Colonic mucosa (tissue), 4 donors: ENCODE measurements around the gene MEI1. TPM values are rescaled to one million over a fixed set of nuclear protein-coding genes. Genes with fewer than 3 reads are reported as not detected.
"Not testable (repeated sequence)": the region's sequence is repeated elsewhere in the genome, so short reads cannot be mapped to it uniquely, and the experiment has no call there.

ENCODE experiments used
- DNase-seq: peaks from one replicate; pipeline ENCODE4 v3.0.0-alpha.2; 2020
- H3K27ac ChIP-seq: fragments of 200-600 bp; one replicate; pipeline ENCODE4 v1.8.0; 2021
- H3K27me3 ChIP-seq: fragments of 200-600 bp; one replicate; pipeline ENCODE4 v1.8.0; 2021
- H3K36me3 ChIP-seq: fragments of 200-600 bp; one replicate; pipeline ENCODE4 v1.8.0; 2021
- H3K4me1 ChIP-seq: fragments of 200-600 bp; one replicate; pipeline ENCODE4 v1.8.0; 2021; ENCODE audit warnings: mild to moderate bottlenecking
- H3K4me3 ChIP-seq: fragments of 200-600 bp; one replicate; pipeline ENCODE4 v1.8.0; 2021
- H3K9ac ChIP-seq, 2 donors: one replicate each; pipeline ENCODE4 v1.7.0; 2013; ENCODE audit warnings: control low read depth in 2 of 2, low read depth in 2 of 2, low read length in 2 of 2
- H3K9me3 ChIP-seq: fragments of 200-600 bp; one replicate; pipeline ENCODE4 v1.8.0; 2021
- intact Hi-C: fragments of 100-400 bp; cut with DNase I; formaldehyde crosslinking; loops from one replicate; pipeline ENCODE4 v1.14.1; 2022
- total RNA-seq, 2 donors: library from RNA; stranded (reverse); fragmentation: NEBNext Ultra II Directional in 1 of 2; extraction: Animal tissue kit (Norgen Biotek cat#: 25700) in 1 of 2; gene quantifications; one replicate each; pipeline ENCODE4 v1.2.1, GENCODE V29; 2021
- TF ChIP-seq, protein P1 (sequence below): fragments of 200-600 bp; IDR thresholded peaks from one replicate; pipeline ENCODE4 v1.8.0; 2022; ENCODE audit warnings: antibody characterized with exemption, mild to moderate bottlenecking
- donor health status: healthy.
- donor health status: DM: no; HTN: no; CAD: no.
- donor health status: DM: no; HTN: no; CAD: no.

Gene MEI1
- total RNA-seq, 2 donors from 2014 or later: 1.8 to 1.9 TPM

DNA sequence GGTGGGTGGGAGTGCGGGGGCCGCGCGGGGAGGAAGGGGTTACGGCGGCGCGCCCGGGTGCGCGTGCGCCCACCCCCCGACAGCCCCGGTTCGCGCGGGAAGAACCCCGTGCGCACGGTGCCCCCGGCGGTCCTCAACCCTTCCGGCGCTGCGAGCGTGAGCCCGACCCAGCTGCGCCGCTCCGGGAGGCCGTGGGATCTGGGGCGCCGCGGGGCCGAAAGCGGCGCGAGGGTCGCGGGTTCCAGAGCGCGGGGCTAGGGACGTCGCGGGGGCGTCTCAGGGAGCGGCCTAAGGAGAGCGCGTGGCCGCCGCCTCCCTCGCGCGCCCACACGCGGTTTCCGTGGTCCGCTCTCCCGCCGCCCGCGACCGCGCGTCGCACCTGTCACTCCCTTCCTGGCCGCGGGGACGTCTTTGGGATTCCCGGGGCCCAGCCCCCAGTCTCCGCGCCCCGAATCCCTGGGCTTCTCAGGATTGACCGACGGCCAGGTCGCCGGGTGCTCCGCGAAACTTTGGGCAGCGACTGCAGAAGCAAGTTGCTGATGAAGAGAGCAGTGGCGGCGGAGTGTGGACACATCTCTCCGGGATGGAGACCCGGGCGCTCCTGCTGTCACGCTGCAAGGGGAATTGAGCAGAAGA lies 134.2 kb downstream of the MEI1 start:
- H3K4me1 ChIP-seq: peaks cover 4% of the 10 kb centered on the region
- no peaks in the 10 kb centered on the region for H3K36me3 ChIP-seq
- peak overlapping the region; percentile 96 for H3K4me3 ChIP-seq
- intact Hi-C loops: no loop called here
- peak overlapping the region; percentile 92 for H3K27ac ChIP-seq
- H3K27me3 ChIP-seq: no peaks in the 10 kb centered on the region
- H3K9me3 ChIP-seq: no peaks in the 10 kb centered on the region
- H3K9ac ChIP-seq: peak overlapping the region; percentile 94 to 96
- DNase-seq: peak; percentile 57
- TF ChIP-seq, protein P1, sequence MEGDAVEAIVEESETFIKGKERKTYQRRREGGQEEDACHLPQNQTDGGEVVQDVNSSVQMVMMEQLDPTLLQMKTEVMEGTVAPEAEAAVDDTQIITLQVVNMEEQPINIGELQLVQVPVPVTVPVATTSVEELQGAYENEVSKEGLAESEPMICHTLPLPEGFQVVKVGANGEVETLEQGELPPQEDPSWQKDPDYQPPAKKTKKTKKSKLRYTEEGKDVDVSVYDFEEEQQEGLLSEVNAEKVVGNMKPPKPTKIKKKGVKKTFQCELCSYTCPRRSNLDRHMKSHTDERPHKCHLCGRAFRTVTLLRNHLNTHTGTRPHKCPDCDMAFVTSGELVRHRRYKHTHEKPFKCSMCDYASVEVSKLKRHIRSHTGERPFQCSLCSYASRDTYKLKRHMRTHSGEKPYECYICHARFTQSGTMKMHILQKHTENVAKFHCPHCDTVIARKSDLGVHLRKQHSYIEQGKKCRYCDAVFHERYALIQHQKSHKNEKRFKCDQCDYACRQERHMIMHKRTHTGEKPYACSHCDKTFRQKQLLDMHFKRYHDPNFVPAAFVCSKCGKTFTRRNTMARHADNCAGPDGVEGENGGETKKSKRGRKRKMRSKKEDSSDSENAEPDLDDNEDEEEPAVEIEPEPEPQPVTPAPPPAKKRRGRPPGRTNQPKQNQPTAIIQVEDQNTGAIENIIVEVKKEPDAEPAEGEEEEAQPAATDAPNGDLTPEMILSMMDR: no peak

- H3K27ac ChIP-seq: peak overlapping the region; percentile 92
- H3K9ac ChIP-seq: peak overlapping the region; percentile 94 to 96
- intact Hi-C loops: no loop called here
- H3K4me1 ChIP-seq: peaks cover 4% of the 10 kb centered on the region
- DNase-seq: no peak
- H3K9me3 ChIP-seq: no peaks in the 10 kb centered on the region
- TF ChIP-seq, protein P1: no peak
- H3K27me3 ChIP-seq: no peaks in the 10 kb centered on the region
- peak overlapping the region; percentile 96 for H3K4me3 ChIP-seq
- no peaks in the 10 kb centered on the region for H3K36me3 ChIP-seq
These were observed 135.0 kb downstream of the MEI1 start for GRCh38 chr22:41834005-41834944.

- not testable (repeated sequence) for DNase-seq
These were observed 136.2 kb downstream of the MEI1 start for GRCh38 chr22:41835462-41835861.

DNA sequence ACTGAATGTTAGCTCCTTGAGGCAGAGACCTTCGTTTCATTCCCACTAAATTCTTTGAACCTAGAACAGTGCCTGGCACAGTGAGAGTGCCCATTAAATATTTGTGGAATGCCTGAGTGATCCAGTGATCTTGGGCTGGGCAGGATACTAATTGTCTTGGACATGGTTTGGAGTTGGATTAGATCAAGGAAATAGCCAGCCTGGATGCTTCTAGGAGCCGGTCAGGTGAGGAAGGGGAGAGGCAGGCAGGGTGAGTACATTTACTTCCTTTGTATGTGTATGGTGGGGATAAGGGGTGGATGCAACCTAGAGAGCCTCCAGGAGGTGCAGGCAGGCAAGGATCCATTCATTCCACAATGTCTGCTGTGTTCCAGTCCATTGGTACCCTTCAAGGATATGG lies 137.2 kb downstream of the MEI1 start:
- DNase-seq: no peak
- Histone ChIP-seq H3K27me3 (no peaks in the 10 kb centered on the region), H3K9me3 (no peaks in the 10 kb centered on the region), H3K27ac (no peak overlapping the region), H3K9ac (no peak overlapping the region), H3K4me1 (peaks cover 11% of the 10 kb centered on the region), H3K4me3 (no peak overlapping the region), H3K36me3 (no peaks in the 10 kb centered on the region)
- intact Hi-C loops: no loop called here
- TF ChIP-seq, protein P1: no peak

More at GRCh38 chr22:41835462-41835861, 136.2 kb downstream of the MEI1 start:
- intact Hi-C loops, H3K4me3 ChIP-seq, H3K36me3 ChIP-seq, H3K9me3 ChIP-seq, H3K27me3 ChIP-seq, H3K4me1 ChIP-seq, H3K9ac ChIP-seq: not testable (repeated sequence)
- H3K27ac ChIP-seq: peak overlapping the region; percentile 26

DNA sequence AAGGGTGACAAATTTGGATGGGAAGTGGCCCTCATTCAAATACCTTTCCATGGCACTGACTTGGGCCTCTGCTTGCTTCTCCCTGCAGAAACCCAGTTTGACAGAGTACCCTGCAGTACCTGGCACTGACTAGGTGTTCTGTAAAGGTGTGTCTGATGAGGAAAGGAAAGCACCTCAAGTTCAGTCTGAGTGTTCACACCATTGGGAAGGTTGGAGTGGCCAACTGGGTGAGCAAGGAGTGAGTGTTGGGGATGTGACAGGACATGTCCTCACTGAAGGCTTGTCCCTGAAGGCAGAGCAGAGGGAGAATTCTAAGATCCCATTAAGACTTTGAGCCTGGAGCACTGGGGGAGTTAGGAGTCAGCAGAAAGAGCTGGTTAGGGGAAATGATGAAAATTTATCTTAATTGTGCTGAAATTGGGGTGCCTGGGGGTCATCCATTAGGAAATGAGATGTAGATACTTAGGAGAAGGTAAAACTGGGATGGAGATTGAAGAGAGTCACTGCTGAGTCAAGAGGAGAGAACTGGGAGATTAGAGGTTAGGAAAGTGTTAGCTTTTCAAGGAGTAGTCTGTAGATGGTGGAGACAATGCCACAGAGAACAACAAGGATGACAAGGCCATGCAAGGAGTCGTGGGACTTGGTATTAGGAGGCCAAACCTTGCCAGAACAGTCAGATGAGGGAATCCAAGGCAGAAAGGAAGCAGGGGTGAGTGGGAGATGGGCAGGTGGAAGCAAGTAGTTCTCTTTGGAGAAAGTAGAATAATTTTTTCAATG lies 139.7 kb downstream of the MEI1 start:
- H3K27ac ChIP-seq: peak overlapping the region; percentile 24
- no peaks in the 10 kb centered on the region for H3K36me3 ChIP-seq
- H3K9ac ChIP-seq: no peak overlapping the region
- no peaks in the 10 kb centered on the region for H3K27me3 ChIP-seq
- no peak for DNase-seq
- no peaks in the 10 kb centered on the region for H3K9me3 ChIP-seq
- H3K4me1 ChIP-seq: peaks cover 21% of the 10 kb centered on the region
- TF ChIP-seq, protein P1: no peak
- no peak overlapping the region for H3K4me3 ChIP-seq
- intact Hi-C loops: no loop called here
